ENCODE data around the gene ZNF618.

Gene ZNF618

DNA sequence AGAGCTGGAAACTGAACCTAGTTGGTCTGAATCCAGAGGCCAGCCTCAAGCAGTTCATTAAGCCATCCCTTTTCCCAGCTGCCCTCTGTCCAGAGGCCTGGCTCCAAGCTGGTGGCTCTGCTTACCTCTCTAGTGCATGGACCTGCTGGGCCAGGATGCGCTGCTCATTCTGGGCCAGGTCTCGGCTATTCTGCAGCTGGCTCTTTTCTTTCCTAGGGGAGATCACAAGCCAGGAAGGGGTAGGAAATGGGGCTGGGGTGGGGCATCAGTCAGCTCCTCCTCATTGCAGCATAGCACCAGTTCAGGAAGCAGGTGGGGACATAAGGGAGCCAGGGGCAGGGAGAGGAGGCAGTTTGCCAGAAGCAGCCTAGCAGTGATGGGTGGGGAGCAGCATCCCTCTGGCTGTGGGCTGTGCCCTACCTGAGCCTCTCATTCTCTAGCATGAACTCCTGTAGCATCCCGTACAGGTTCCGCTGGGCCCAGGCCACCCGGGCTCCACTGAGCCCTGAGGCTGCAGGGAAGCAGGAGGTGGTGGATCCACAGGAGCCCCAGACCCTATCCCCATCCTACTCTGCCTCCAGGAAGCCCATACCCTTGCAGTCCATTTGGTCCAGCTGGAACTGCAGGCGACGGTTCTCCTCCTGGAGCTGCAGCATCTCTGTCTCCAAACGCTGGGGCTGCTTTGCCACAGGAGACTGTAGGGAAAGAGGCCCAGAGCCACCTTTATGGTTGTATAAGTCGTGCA, 217.8 kb downstream of the ZNF618 start:
- DNase-seq, result no peak

DNA sequence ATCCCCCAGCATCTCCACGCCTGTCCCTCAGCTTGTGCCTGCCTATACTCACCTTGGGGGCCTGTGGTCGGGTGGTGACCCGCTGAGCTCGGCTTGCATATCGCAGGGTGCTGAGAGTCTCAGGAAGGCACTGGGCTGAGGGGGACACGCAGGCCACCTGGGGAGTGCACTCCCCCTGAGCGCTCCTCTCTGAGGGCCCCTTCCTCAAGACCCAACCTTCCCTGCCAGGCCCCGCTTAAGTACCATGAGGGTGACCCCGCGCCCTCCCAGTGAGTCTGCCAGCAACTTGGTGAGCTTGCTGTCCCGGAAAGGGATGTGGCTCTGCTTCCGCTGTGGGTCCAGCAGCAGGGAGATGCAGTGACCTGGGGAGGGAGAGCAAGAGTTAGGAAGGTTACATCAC, 218.9 kb downstream of the ZNF618 start:
- DNase-seq, result no peak

DNA sequence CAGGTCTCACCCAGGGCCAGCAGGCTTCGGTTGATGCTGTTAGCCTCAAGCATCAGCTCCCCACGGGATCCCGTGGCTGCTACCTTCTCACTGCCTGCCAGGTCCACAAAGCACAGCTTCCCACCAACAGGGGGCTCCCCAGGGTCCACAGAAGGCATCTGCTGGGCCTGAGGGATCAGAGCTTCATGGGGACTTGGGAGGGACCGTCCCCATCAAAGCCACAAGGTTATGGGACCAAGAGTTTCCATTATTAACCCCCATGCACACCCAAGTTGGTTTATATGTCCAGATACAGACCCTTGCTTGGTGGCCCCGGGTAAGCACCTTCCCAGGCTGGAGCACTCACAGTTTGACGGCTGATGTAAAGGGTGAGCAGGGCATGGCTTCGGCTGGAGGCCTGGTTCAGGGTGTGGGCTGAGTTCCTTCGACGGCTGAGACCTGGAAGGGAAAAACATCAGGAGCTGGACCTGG, 220.0 kb downstream of the ZNF618 start:
- DNase-seq, result no peak

DNA sequence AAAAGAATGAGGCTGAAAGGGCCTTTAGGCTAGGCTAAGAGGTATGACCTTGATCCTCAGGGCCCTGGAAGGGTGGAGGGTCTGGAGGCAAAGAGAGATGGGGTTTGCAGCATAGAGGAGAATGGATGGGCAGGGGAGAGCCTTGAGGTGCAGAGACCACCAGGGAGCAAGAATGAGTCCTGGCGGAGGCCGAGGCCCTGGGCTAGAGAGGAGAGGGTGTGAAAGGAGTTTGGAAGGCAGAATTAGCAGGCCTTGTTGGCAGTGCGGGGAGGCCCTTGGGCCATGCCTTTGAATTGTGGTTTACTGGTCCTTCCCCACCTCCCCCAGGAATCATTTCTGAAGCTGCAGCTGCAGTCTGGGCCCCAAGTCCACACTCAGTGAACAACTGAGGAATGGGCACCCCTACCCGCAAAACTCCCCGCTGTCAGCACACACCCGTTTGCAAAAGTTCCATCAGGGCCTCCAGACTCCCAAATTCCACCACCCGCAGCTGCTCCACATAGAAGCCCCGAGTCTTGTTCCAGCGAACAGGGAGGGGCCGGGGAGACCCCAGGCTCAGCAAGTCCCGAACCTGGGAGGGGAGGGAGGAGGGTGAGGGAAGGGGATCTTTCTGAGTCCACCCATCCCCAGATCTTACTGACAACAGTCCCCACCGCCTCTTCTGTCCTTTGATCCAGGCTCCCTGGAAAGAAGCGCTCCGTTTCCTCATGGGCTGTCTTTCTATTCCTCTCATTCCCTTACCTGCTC, 220.9 kb downstream of the ZNF618 start:
- DNase-seq, result no peak

DNA sequence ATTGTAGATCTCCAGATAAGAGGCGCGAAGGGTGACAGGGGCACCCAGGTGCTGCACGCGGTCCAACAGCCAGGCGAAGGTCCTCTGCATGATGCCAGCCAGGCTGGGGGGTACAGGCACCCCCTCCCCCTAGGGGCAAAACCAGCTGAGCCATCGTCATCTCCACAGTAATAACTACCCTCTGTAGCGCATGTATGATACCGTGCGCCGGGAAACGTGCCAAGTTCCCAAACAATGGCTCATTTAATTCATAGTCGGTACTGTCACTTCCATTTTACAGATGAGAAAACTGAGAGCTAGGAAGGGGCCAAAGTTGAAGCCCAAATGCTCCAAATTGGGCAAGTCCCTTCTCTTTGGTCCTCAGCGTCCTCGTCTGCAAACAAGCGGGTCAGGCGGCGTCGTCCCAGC, 221.5 kb downstream of the ZNF618 start:
- peak in 2 of 58 donors; percentile 54 to 59 for DNase-seq

DNA sequence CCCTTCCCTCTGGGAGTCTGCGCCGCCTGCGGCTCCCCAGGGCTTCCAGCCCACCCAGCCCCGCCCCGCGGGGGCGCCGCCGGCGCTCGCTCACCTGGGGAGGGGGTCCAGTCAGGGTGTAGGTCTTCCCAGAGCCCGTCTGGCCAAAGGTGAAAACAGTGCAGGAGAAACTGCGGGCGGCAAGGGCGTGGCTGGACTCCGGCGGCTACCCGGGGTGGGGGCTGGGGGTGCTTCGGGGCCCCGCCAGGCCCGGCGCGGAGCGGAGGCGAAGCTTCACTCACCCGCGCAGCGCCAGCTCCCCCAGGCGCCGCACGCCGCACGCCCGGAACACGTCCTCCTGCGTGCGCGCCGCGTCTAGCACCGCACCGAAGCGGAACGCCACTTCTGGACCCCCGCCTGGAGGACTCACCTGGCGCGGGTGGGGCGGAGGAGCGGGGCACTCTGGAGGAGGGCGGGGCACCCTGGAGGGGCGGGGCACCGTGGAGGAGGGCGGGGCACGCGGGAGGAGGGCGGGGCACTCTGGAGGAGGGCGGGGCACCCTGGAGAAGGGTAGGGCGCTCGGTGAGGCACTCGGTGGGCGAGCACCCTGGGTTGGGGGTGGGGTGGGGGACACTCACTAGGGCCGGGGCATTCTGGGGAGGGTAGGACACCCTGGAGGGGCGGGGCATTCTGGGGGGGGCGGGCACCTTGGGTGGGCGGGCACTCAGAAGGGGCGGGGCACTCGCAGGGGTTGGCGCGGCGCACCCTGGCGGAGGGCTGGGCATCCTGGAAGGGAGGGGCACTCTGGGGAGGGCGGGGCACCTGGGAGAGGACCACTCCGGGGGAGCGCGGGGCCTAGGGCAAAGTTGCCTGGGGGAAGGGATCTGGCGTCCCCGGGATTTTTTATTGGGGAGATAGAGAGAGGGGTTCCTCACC, 222.2 kb downstream of the ZNF618 start:
- peak in 10 of 58 donors; percentile 9 to 79 (median 30) for DNase-seq

DNA sequence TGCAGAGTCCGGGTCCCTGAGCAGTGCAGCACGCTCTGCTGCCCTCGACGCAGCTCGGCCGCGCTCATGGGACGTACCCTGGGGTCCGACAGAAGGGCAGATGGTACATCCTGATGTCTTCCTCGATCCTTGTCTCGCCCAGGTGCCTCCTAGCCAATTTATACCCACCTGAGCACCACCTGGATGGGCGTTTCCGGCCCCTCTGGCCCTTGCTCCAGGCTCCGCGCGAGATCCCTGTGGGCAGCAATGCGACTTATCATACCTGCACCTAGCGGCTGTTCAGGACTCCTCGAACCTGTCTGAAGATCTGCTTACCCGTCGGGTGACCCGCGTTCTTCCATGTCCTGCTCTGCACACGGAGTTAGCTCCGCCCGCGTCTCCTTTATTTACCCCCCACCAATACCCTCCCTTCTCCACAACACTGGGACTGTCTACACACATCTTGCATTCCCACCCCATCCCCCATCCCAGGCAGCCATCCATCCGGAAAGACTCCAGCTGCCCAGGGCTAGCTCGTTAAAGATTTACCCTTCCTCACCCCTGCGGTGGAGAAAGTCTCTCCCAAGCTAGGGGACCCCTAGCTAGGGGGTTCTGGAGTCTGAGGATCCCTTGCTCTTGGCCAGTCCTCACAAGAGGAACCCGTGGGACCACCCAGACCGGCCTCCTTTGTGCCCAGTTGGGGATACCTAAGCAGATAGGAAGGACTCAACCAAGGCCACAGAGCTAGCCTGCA, 223.0 kb downstream of the ZNF618 start, which contains the start of gene KIF12:
KIF12 (minus strand) TSS at position 357 of the 733 bp plus-strand sequence; CDS start at position 341, 16 bp downstream.
- no peak for DNase-seq

DNA sequence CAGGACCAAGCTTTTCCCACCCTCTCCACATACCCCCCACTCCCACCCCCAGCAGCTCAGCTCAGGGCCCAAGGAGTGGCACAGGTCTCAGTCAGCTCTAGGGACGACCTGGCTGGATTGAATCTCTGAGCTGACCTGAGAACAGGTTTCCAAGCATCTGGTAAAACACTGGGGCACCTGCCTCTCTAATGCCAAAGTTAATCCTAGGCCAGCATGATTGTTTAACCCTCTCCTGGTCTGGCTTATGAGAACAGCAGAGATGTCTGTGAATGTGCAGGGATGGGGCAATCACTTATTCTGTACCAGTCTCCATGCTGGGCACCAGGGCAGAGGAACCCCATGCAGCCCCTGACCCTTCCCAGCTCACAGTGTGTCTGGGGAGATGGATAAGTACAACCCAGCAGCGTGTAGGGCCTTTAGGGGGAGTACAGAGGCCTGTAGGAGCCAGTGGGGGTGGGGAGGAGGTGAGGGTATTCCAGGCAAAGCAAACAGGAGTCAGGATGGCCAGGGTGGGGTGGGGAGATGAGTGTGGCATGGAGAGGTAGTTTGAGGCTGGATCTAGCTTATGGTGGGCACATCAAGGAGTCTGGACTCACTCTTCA, 223.7 kb downstream of the ZNF618 start:
- DNase-seq, result no peak

DNA sequence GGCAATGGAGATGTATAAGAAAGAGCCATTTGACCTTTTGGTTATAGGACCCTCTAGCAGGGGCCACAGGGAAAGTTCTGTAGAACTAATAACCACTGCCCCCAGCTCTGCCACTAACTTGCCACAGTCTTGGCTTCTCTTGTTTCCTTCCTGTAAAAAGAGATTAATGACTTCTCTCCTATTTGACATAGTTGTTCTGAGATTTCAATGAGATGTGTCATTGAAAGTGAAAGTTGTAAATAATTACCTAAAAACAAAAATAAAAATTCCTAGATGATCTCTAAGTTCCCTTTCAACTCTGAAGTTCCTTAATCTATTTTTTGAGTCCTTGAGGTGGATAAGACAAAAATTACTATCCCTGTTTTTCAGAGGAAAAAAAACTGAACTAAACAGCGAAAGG, 224.4 kb downstream of the ZNF618 start:
- DNase-seq, result no peak

DNA sequence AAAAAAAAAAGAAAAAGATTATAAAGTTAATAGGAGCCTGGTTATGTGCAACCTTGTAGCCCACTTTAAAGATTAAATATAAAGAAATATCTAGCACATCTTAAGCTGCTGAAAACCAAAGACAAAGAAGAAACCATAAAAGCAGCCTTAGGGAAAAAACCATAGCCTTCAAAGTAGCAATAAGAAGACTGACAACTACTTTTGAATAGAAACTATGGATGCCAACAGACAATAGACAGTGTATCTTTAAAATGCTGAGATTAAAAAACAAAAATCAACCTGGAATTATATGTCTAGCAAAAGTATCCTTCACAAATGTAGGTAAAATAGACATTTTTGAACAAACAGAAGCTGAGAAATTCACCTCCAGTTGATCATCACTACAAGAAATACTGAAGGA, 226.4 kb downstream of the ZNF618 start:
- DNase-seq, result no peak

DNA sequence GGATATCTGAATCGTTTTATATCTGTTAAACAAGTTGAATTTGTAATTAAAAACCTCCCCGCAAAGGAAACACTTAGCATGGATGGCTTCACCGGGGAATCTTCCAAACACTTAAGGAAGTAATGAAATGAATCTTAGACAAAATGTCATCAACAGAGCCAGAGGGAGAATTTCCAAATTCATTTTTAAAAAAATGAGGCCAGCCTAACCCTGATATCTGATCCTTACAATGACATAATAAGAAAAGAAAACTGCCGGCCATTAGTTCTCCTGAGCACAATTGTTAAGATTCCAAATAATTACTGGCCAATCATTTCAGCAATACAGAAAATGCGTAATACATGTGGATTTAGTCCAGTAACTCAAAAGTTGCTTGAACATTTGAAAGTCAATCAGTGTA, 229.1 kb downstream of the ZNF618 start:
- no peak for DNase-seq

Measured in anterior cingulate cortex (tissue), 58 donors.